Subcutaneous abdominal adipose tissue (tissue), 5 donors: ENCODE data around the gene ABCB9.
A peak's percentile ranks its signal among the peaks of the same experiment; 100 is the strongest.

Source experiments
- H3K27ac ChIP-seq: one replicate; pipeline ENCODE4 v1.7.0; 2013; ENCODE audit warnings: low read depth, mild to moderate bottlenecking, inconsistent platforms, low read length, moderate library complexity
- H3K27me3 ChIP-seq, 5 donors: one replicate each; pipeline ENCODE4 v1.7.0; 2013; ENCODE audit warnings: low read length in 5 of 5, inconsistent platforms in 1 of 5; ENCODE audit not compliant: control insufficient read depth in 5 of 5, insufficient read depth in 4 of 5
- H3K36me3 ChIP-seq, 5 donors: one replicate each; pipeline ENCODE4 v1.7.0; 2013; ENCODE audit warnings: low read length in 5 of 5; ENCODE audit not compliant: control insufficient read depth in 5 of 5, insufficient read depth in 5 of 5
- H3K4me1 ChIP-seq, 5 donors: one replicate each; pipeline ENCODE4 v1.7.0; 2013; ENCODE audit warnings: low read length in 5 of 5, mild to moderate bottlenecking in 3 of 5, moderate library complexity in 1 of 5; ENCODE audit not compliant: control insufficient read depth in 5 of 5, insufficient read depth in 5 of 5
- H3K4me3 ChIP-seq, 5 donors: one replicate each; pipeline ENCODE4 v1.7.0; 2013; ENCODE audit warnings: low read length in 5 of 5, low read depth in 1 of 5
- H3K9ac ChIP-seq, 5 donors: one replicate each; pipeline ENCODE4 v1.7.0; 2013; ENCODE audit warnings: low read length in 5 of 5, mild to moderate bottlenecking in 4 of 5, moderate library complexity in 3 of 5
- H3K9me3 ChIP-seq, 5 donors: one replicate each; pipeline ENCODE4 v1.7.0; 2013; ENCODE audit warnings: low read length in 5 of 5; ENCODE audit not compliant: control insufficient read depth in 5 of 5
- donor health status: healthy.
- donor health status: healthy.
- donor health status: healthy.
- donor health status: healthy.
- donor health status: healthy.

ABCB9 gene

GRCh38 chr12:122982477-122982815, 16.2 kb upstream of the ABCB9 start:
- H3K9ac ChIP-seq = peak overlapping the region in 2 of 5 donors; percentile 53 to 89
- peaks cover 18 to 70% (median 68%) of the 10 kb centered on the region in 5 donors for H3K4me1 ChIP-seq
- no peaks in the 10 kb centered on the region for H3K9me3 ChIP-seq
- H3K27ac ChIP-seq = peak overlapping the region; percentile 60
- H3K27me3 ChIP-seq = no peaks in the 10 kb centered on the region
- peak overlapping the region in 2 of 5 donors; percentile 6 to 78 for H3K4me3 ChIP-seq
- H3K36me3 ChIP-seq = peaks cover 0 to 48% (median 39%) of the 10 kb centered on the region in 5 donors

GRCh38 chr12:122981587-122982476, 15.6 kb upstream of the ABCB9 start:
- H3K9me3 ChIP-seq = no peaks in the 10 kb centered on the region
- peaks cover 20 to 75% (median 72%) of the 10 kb centered on the region in 5 donors for H3K4me1 ChIP-seq
- H3K36me3 ChIP-seq = peaks cover 0 to 48% (median 34%) of the 10 kb centered on the region in 5 donors
- H3K27me3 ChIP-seq = no peaks in the 10 kb centered on the region
- peak overlapping the region; percentile 60 for H3K27ac ChIP-seq
- H3K9ac ChIP-seq = peak overlapping the region; percentile 72 to 90 (median 88)
- peak overlapping the region; percentile 78 to 81 (median 80) for H3K4me3 ChIP-seq

- no peaks in the 10 kb centered on the region for H3K27me3 ChIP-seq
- peak overlapping the region; percentile 60 for H3K27ac ChIP-seq
- peak overlapping the region; percentile 72 to 90 (median 88) for H3K9ac ChIP-seq
- no peaks in the 10 kb centered on the region for H3K9me3 ChIP-seq
- H3K4me3 ChIP-seq = peak overlapping the region; percentile 78 to 81 (median 80)
- H3K4me1 ChIP-seq = peaks cover 22 to 82% (median 80%) of the 10 kb centered on the region in 5 donors
- H3K36me3 ChIP-seq = peaks cover 0 to 41% (median 28%) of the 10 kb centered on the region in 5 donors
Measured at GRCh38 chr12:122981036-122981471, 14.8 kb upstream of the ABCB9 start.

- H3K9ac ChIP-seq = peak within 1 kb of the TSS; percentile 72 to 90 (median 88)
- peaks cover 0 to 35% (median 25%) of the 10 kb centered on the region in 5 donors for H3K36me3 ChIP-seq
- H3K4me3 ChIP-seq = peak within 1 kb of the TSS; percentile 78 to 81 (median 80)
- H3K9me3 ChIP-seq = no peaks in the 10 kb centered on the region
- peaks cover 27 to 86% (median 84%) of the 10 kb centered on the region in 5 donors for H3K4me1 ChIP-seq
- H3K27ac ChIP-seq = peak within 1 kb of the TSS; percentile 60
- H3K27me3 ChIP-seq = no peaks in the 10 kb centered on the region
Measured at GRCh38 chr12:122980183-122981035, 14.1 kb upstream of the ABCB9 start, which contains the start of gene ARL6IP4. ARL6IP4 (plus strand) TSS chr12:122980681; CDS start chr12:122981140, 459 bp downstream.

GRCh38 chr12:122979908-122980182, 13.6 kb upstream of the ABCB9 start:
- Histone ChIP-seq H3K9me3 (no peaks in the 10 kb centered on the region), H3K9ac (peak overlapping the region; percentile 48 to 89 (median 88)), H3K27me3 (no peaks in the 10 kb centered on the region), H3K36me3 (peaks cover 0 to 32% (median 25%) of the 10 kb centered on the region in 5 donors), H3K4me1 (peaks cover 25 to 83% (median 80%) of the 10 kb centered on the region in 5 donors), H3K4me3 (peak overlapping the region; percentile 74 to 81 (median 78)), H3K27ac (peak overlapping the region; percentile 60)

GRCh38 chr12:122979001-122979907, 13.0 kb upstream of the ABCB9 start:
- no peaks in the 10 kb centered on the region for H3K27me3 ChIP-seq
- peak overlapping the region; percentile 74 to 81 (median 78) for H3K4me3 ChIP-seq
- H3K9ac ChIP-seq = peak overlapping the region in 4 of 5 donors; percentile 41 to 89 (median 60)
- H3K9me3 ChIP-seq = no peaks in the 10 kb centered on the region
- H3K36me3 ChIP-seq = peaks cover 0 to 32% (median 25%) of the 10 kb centered on the region in 5 donors
- peaks cover 19 to 78% (median 75%) of the 10 kb centered on the region in 5 donors for H3K4me1 ChIP-seq
- peak overlapping the region; percentile 60 for H3K27ac ChIP-seq

- H3K36me3 ChIP-seq = peaks cover 0 to 32% (median 25%) of the 10 kb centered on the region in 5 donors
- H3K27me3 ChIP-seq = no peaks in the 10 kb centered on the region
- H3K4me1 ChIP-seq = peaks cover 19 to 77% (median 73%) of the 10 kb centered on the region in 5 donors
- H3K4me3 ChIP-seq = no peak overlapping the region
- no peak overlapping the region for H3K27ac ChIP-seq
- peak overlapping the region in 1 of 5 donors; percentile 15 for H3K9ac ChIP-seq
- H3K9me3 ChIP-seq = no peaks in the 10 kb centered on the region
Measured at GRCh38 chr12:122978507-122978955, 12.3 kb upstream of the ABCB9 start.

GRCh38 chr12:122977655-122978392, 11.6 kb upstream of the ABCB9 start:
- H3K9me3 ChIP-seq = no peaks in the 10 kb centered on the region
- no peak overlapping the region for H3K27ac ChIP-seq
- H3K9ac ChIP-seq = peak overlapping the region in 2 of 5 donors; percentile 15 to 38
- H3K4me1 ChIP-seq = peaks cover 17 to 71% (median 66%) of the 10 kb centered on the region in 5 donors
- H3K36me3 ChIP-seq = peaks cover 0 to 26% (median 19%) of the 10 kb centered on the region in 5 donors
- H3K4me3 ChIP-seq = no peak overlapping the region
- no peaks in the 10 kb centered on the region for H3K27me3 ChIP-seq
